NCI-H1092 (cell line): ENCODE results near the gene SEC16A.

Source experiments
- DNase-seq: peaks from one replicate; lab custom pipeline; 2025; lab: John Stamatoyannopoulos, UW

Gene SEC16A

GRCh38 chr9:136502196-136502595 is 19.4 kb upstream of the SEC16A start:
- no peak for DNase-seq

DNA sequence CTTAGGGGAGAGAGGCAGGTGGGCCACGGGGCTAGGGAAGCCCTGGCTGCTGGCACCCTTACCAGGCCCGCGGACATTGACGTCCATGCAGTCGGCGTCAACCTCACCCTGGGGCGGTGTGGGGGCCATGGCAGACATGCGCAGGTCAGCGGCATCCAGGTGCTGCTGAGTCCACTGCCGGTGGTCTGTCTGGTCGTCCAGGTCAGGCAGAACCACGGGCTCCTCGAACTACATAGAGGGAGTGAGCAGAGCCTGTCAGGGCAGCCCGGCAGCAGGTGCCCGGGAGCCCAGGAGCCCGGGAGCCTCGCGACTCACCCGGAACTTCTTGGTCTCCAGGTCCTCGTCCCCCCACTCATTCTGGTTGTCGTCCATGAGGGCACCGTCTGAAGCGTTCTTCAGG is 18.8 kb upstream of the SEC16A start:
- no peak for DNase-seq

DNA sequence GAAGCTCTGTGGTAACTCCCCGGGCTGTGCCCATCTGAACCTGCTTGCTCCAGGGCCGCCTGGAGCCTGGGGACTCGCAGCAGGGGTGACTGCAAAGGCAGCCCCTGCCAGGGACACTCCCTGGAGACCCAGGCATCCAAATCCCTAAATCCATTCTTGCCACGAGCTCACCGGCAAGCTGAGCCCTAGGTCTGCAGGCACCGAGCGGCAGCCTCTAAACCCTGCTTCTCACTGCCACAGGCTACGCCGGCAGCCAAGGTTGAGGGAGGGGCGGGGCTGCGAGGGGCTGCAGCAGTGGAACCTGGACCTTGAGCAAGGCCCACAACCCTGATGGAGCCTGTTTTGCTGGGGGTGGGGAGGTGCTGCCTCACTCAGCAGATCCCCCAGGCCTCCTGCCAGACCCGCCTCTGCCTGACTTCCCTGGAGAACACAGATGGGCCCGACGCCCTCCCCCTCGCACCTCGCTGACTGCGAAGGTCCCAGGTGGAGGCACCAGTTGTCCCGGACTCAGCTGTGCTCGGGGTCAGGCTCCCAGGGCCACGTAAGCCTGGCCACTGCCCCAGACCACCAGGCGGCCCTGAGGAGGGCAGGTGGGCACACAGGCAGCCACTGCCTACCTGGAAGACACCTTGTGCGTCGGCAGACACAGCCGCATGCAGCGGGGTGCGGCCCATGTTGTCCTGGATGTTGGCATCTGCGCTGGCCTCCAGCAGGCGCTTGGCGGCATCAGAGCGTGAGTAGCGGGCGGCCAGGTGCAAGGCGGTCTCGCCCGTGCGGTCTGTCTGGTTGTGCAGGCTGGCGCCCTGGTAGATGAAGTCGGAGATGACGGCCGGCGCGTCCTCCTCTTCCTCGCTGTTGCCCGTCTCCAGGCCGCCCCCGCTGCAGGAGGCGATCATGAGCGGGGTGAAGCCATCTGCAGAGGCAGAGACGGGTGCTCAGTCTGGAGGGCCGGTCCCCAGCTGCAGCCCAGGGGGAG is 17.4 kb upstream of the SEC16A start:
- no peak for DNase-seq

GRCh38 chr9:136499071-136499934 is 16.5 kb upstream of the SEC16A start:
- DNase-seq, result no peak

DNA sequence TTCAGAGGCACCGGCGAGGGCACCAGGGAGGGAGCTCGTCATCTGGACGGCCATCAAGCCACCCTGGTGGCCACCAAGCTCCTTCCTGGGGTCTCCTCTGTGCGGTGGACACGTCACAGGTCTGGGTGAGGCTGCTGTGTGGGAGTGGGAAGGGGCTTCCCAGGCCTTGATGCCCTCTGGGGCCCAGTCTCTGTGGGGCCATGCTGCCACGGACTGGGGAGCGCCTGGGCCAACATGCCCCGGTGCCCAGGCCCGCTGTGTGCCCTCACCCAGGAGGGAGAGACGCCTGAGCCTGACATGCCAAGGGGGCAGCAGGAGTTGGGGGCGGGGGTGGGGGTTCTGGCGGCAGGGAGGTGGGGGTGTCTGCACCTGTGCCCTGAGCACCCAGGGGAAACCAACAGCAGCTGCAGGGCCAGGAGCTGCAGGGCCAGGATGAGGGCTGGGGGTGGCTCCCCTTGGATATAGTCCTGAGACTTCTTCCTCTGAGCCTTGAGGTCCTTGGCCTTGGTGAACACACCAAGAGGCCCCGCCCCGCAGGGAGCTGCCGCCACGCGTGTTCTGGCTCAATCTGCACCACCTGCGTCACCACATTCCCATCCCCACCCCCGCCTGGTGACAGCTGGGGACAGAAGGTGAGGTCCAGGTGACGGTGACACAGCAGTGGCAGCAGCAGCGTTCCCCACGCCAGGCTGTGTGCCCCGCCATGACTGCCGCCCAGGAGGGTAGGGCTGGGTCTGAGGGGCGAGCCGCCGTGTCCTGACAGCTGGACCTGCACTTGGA is 15.3 kb upstream of the SEC16A start:
- no peak for DNase-seq

DNA sequence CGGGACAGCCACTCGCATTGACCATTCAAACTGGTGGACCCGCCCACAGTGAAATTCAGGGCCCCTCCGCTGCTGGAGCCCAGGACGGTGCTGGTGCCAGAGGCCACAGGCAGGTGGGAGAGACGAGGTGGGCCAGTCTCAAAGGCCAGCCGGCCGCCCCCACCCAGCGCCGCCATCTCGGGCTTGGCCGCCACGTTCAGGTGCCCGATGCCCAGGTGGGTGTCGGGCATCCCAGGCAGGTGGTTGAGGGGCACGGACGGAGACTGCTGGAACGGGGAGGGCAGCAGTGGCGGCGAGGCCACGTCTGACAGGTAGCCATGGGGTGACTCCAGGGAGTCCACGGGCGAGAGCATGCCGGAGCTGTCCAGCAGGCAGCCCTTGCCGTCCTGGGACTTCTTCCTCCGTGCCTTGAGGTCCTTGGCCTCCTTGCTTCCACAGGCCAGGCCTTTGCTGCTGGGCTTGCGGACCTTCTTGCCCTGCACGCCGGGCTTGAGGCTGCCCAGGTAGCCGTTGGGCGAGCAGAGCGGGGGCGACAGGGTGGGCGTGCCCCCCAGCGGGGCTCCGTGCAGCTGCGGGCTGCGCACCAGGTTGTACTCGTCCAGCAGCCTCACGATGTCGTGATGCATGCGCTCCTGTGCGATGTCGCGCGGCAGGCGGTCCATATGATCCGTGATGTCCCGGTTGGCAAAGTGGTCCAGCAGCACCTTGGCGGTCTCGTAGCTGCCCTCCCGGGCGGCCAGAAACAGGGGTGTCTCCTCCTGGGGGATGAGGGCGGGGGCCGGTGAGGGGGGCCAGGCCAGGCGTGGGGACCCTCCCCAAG is 14.2 kb upstream of the SEC16A start:
- no peak for DNase-seq

- no peak for DNase-seq
Observed at GRCh38 chr9:136496181-136496580, 13.3 kb upstream of the SEC16A start.

DNA sequence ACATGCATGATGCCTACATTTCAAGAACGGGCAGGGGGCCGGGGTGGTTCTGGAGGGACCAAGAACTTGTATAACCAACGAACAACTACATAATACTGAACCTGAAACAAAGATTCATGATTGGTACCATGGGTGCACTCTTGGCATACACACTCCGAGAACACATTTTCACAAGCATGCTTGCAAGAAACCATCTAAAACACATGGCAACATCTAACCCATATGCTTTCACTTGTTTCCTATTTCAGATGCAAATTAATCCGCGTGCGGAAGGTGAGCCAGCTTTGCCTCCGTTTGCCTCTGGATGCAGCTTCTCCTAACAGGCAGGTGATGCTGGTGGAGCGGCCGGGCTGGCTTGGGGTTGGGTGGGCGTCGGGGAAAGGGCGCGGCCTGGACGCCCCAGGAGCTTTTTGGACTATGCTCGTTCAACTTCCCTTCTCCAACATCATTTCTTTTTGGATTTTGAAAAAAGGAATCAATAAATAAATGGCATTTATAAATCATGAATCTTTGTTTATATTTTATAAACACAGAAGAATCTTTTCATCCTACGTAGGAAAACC is 12.5 kb upstream of the SEC16A start:
- no peak for DNase-seq

DNA sequence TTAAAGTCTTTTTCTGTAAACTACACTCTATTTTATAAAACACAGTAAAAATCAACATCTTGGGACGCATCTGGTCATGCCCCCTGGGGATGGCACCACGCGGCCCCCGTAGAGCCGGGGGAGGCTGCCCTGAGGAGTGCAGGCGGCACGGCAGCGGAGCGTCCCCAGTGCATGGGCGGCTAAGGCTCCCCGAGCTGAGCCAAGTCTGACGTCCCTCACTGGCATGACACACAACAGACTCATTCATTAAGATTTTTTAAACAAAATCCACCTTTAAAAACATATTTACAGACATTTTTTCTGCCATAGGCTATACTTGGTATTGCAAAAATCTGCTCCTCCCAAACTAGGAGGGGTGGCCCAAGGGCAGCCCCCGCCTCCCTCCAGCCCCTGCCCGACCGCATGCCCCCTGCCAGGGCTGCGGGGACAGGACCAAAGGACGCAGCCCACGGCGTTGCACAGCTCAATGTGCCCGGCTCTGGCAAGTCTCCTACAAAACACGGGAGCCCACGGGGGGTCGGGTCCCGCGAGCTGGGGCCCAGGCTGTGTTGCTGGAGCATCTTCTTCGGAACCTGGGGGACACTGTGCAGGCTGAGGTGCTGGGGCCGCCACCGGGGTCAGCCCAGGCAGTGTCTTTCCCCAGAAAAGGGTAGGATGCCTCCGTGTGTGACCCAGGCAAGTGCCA is 11.8 kb upstream of the SEC16A start:
- DNase-seq, result no peak

- DNase-seq, result no peak
Observed at GRCh38 chr9:136494012-136494411, 11.2 kb upstream of the SEC16A start.

DNA sequence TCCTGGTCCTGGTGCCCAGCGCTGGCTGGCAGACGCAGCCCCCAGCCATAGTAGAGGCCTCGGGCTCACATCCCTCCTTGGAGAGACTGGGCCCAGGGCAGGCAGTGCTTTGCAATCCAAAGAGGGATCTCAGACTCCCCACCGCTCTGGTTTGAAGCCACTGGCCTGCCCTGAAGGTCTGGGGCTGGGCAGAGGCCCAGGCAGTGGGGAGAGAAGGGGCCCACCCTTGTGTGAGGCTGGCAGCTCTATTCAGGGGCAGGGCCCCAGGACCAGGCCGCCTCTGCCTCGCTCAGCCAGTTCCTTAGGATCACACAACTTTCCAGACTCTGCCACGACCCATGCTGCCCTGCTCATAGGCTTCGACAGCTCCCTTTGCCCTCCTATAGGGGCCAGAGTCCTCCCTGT is 10.7 kb upstream of the SEC16A start:
- no peak for DNase-seq

GRCh38 chr9:136492978-136493522 is 10.2 kb upstream of the SEC16A start:
- no peak for DNase-seq

GRCh38 chr9:136489731-136490130 is 6.9 kb upstream of the SEC16A start:
- DNase-seq, result no peak

DNA sequence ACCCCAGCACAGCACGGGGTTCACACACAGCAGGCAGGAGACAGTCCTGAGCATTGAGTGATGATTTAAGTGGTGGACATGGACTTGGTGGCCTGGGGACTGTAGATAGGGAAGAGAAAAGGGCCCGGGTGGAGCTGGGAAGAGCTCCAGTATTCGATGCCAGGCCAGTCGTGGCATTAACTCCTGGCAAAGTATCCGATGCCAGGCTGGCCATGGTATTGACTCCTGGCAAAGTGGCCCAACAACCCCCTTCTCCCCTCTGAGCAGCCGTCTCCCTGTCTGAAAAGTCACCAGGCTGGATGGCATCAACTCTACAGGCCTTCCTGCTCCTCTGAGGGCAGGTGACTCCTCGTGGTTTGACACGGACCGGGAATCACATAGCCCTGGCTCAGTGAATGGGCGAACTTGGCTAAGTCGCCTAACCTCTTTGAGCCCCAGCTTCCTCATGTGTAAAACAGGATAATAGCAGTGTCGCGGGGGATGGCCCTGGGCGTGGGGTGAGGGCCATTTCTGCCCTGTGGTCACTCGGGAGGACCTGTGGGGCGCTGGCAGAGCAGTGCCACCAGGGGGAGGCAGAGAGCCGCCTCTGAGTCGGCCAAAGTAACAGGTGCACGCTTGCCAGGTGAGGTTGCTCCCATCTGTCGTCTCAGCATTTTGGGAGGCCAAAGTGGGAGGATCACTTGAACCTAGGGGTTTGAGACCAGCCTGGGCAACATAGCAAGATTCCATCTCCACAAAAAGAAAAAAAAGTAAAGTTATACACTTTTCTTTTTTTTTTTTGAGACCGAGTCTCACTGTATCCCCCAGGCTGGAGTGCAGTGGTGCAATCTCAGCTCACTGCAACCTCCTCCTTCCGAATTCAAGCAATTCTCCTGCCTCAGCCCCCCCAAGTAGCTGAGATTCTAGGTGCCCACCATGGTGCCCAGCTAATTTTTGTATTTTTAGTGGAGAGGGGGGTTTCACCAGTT is 5.7 kb upstream of the SEC16A start:
- no peak for DNase-seq

- no peak for DNase-seq
Observed at GRCh38 chr9:136487672-136488071, 4.8 kb upstream of the SEC16A start.

- DNase-seq, result no peak
Observed at GRCh38 chr9:136486823-136487620, 4.2 kb upstream of the SEC16A start.

DNA sequence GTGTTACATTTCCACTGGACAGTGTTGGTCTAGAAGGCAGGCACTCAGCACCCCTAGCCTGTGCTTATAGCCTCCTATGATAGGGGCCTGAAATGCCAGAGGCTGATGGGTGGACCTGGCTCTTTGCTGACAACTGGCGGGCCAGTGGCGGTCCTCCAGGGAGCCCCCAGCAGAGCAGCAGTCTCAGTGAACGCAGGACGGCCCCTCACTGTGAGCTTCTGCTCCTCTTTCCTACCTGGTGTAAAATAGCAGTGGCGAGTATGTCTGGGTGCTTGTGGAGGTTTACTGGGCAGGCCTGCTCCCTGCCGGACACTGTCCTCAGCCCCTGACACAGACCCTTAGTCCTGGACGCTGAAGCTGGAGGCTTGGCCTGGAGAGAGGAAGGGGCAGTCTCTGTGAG is 3.3 kb upstream of the SEC16A start:
- DNase-seq, result no peak
